KOPT-K1 (cell line): ENCODE results near the gene UTP11.

Experiments
- H3K27ac ChIP-seq: fragments of 200-600 bp; sonication (generic); 2 replicates; pipeline ENCODE4 v1.5.1; 2016; ENCODE audit warnings: antibody characterized with exemption, mild to moderate bottlenecking, low read depth, low read length; ENCODE audit not compliant: poor library complexity, severe bottlenecking
- H3K36me3 ChIP-seq: fragments of 200-600 bp; sonication (generic); 2 replicates; pipeline ENCODE4 v1.5.1; 2017; ENCODE audit warnings: antibody characterized with exemption, mild to moderate bottlenecking, low read length, moderate library complexity; ENCODE audit not compliant: insufficient read depth
- H3K9me3 ChIP-seq: fragments of 200-600 bp; sonication (generic); 2 replicates; pipeline ENCODE4 v1.5.1; 2017; ENCODE audit warnings: antibody characterized with exemption, low read length, mild to moderate bottlenecking; ENCODE audit not compliant: insufficient read depth, poor library complexity, severe bottlenecking

UTP11 gene

GRCh38 chr1:38061883-38062328 is 49.4 kb downstream of the UTP11 start:
- H3K27ac ChIP-seq, result no peak overlapping the region
- no peaks in the 10 kb centered on the region for H3K9me3 ChIP-seq
- no peaks in the 10 kb centered on the region for H3K36me3 ChIP-seq

GRCh38 chr1:38062361-38063288 is 50.1 kb downstream of the UTP11 start:
- Histone ChIP-seq H3K36me3 (no peaks in the 10 kb centered on the region), H3K9me3 (no peaks in the 10 kb centered on the region), H3K27ac (no peak overlapping the region)

GRCh38 chr1:38063616-38064015 is 51.1 kb downstream of the UTP11 start:
- no peaks in the 10 kb centered on the region for H3K9me3 ChIP-seq
- no peak overlapping the region for H3K27ac ChIP-seq
- H3K36me3 ChIP-seq, result no peaks in the 10 kb centered on the region

GRCh38 chr1:38064197-38064903 is 51.8 kb downstream of the UTP11 start:
- Histone ChIP-seq H3K27ac (no peak overlapping the region), H3K36me3 (no peaks in the 10 kb centered on the region), H3K9me3 (no peaks in the 10 kb centered on the region)

- no peaks in the 10 kb centered on the region for H3K9me3 ChIP-seq
- H3K27ac ChIP-seq, result no peak overlapping the region
These were observed 55.9 kb downstream of the UTP11 start for GRCh38 chr1:38068220-38068979.

GRCh38 chr1:38068980-38069340 is 56.4 kb downstream of the UTP11 start:
- Histone ChIP-seq H3K36me3 (no peaks in the 10 kb centered on the region), H3K27ac (no peak overlapping the region), H3K9me3 (no peaks in the 10 kb centered on the region)

More at GRCh38 chr1:38068220-38068979, 55.9 kb downstream of the UTP11 start:
- no peaks in the 10 kb centered on the region for H3K36me3 ChIP-seq

GRCh38 chr1:38071312-38072256 is 59.0 kb downstream of the UTP11 start:
- no peak overlapping the region for H3K27ac ChIP-seq
- H3K36me3 ChIP-seq, result no peaks in the 10 kb centered on the region
- no peaks in the 10 kb centered on the region for H3K9me3 ChIP-seq

GRCh38 chr1:38072858-38073257 is 60.3 kb downstream of the UTP11 start:
- H3K36me3 ChIP-seq, result no peaks in the 10 kb centered on the region
- H3K27ac ChIP-seq, result no peak overlapping the region
- H3K9me3 ChIP-seq, result no peaks in the 10 kb centered on the region

- H3K36me3 ChIP-seq, result no peaks in the 10 kb centered on the region
- no peak overlapping the region for H3K27ac ChIP-seq
- no peaks in the 10 kb centered on the region for H3K9me3 ChIP-seq
These were observed 61.2 kb downstream of the UTP11 start for GRCh38 chr1:38073534-38074301.

- Histone ChIP-seq H3K9me3 (no peaks in the 10 kb centered on the region), H3K27ac (no peak overlapping the region), H3K36me3 (no peaks in the 10 kb centered on the region)
These were observed 61.8 kb downstream of the UTP11 start for GRCh38 chr1:38074302-38074677.
